IPS-20b (cell line): ENCODE data around the gene ATXN3.
"Not testable (repeated sequence)": the region's sequence is repeated elsewhere in the genome, so short reads cannot be mapped to it uniquely, and the experiment has no call there.

Experiments used
- H3K27ac ChIP-seq: one replicate; pipeline ENCODE4 v1.5.1; 2013; ENCODE audit warnings: low read length
- H3K27me3 ChIP-seq: 2 replicates; pipeline ENCODE4 v1.6.1; 2013; ENCODE audit warnings: mild to moderate bottlenecking, low read length, inconsistent platforms; ENCODE audit not compliant: insufficient read depth
- H3K36me3 ChIP-seq: 2 replicates; pipeline ENCODE4 v1.6.1; 2013; ENCODE audit warnings: low read depth, mild to moderate bottlenecking, inconsistent platforms, low read length, moderate library complexity; ENCODE audit not compliant: insufficient read depth
- H3K4me1 ChIP-seq: 2 replicates; pipeline ENCODE4 v1.6.1; 2013; ENCODE audit warnings: mild to moderate bottlenecking, control low read depth, inconsistent platforms, low read length, moderate library complexity; ENCODE audit not compliant: insufficient read depth
- H3K4me3 ChIP-seq: 2 replicates; pipeline ENCODE4 v1.5.1; 2013; ENCODE audit warnings: mild to moderate bottlenecking, low read length, inconsistent platforms
- H3K9ac ChIP-seq: 2 replicates; pipeline ENCODE4 v1.6.1; 2013; ENCODE audit warnings: low read depth, mild to moderate bottlenecking, inconsistent platforms, low read length, moderate library complexity
- H3K9me3 ChIP-seq: 2 replicates; pipeline ENCODE4 v1.6.1; 2013; ENCODE audit warnings: mild to moderate bottlenecking, low read depth, low read length, inconsistent platforms; ENCODE audit not compliant: insufficient read depth

Gene ATXN3

GRCh38 chr14:92058006-92058917 lies 48.1 kb downstream of the ATXN3 start:
- H3K9ac ChIP-seq = no peak overlapping the region
- H3K4me3 ChIP-seq = no peak overlapping the region
- no peak overlapping the region for H3K27ac ChIP-seq
- peaks cover 7% of the 10 kb centered on the region for H3K36me3 ChIP-seq
- H3K27me3 ChIP-seq = no peaks in the 10 kb centered on the region
- no peaks in the 10 kb centered on the region for H3K9me3 ChIP-seq
- H3K4me1 ChIP-seq = peaks cover 8% of the 10 kb centered on the region

GRCh38 chr14:92049781-92050180 lies 56.6 kb downstream of the ATXN3 start:
- no peaks in the 10 kb centered on the region for H3K36me3 ChIP-seq
- H3K4me3 ChIP-seq = no peak overlapping the region
- no peaks in the 10 kb centered on the region for H3K27me3 ChIP-seq
- no peaks in the 10 kb centered on the region for H3K9me3 ChIP-seq
- H3K27ac ChIP-seq = no peak overlapping the region
- H3K4me1 ChIP-seq = no peaks in the 10 kb centered on the region
- no peak overlapping the region for H3K9ac ChIP-seq

GRCh38 chr14:92049221-92049620 lies 57.2 kb downstream of the ATXN3 start:
- H3K4me3 ChIP-seq, H3K27ac ChIP-seq, H3K9me3 ChIP-seq, H3K36me3 ChIP-seq, H3K9ac ChIP-seq, H3K27me3 ChIP-seq, H3K4me1 ChIP-seq: not testable (repeated sequence)

GRCh38 chr14:92045904-92046303 lies 60.5 kb downstream of the ATXN3 start:
- H3K9me3 ChIP-seq, H3K36me3 ChIP-seq, H3K9ac ChIP-seq, H3K27ac ChIP-seq, H3K27me3 ChIP-seq, H3K4me1 ChIP-seq, H3K4me3 ChIP-seq: not testable (repeated sequence)

GRCh38 chr14:92041766-92042165 lies 64.6 kb downstream of the ATXN3 start:
- H3K27ac ChIP-seq, H3K4me3 ChIP-seq, H3K9me3 ChIP-seq, H3K27me3 ChIP-seq, H3K9ac ChIP-seq, H3K36me3 ChIP-seq, H3K4me1 ChIP-seq: not testable (repeated sequence)

- Histone ChIP-seq H3K4me3 (peak overlapping the region; percentile 98; the same call in 1 of the 2 replicates), H3K27ac (no peak overlapping the region), H3K4me1 (peaks cover 1% of the 10 kb centered on the region; the same call in 1 of the 2 replicates), H3K9ac (no peak overlapping the region), H3K36me3 (no peaks in the 10 kb centered on the region), H3K27me3 (no peaks in the 10 kb centered on the region), H3K9me3 (no peaks in the 10 kb centered on the region)
Measured at GRCh38 chr14:92041203-92041602, 65.2 kb downstream of the ATXN3 start.

GRCh38 chr14:92040431-92041051 lies 65.8 kb downstream of the ATXN3 start:
- H3K36me3 ChIP-seq = no peaks in the 10 kb centered on the region
- no peaks in the 10 kb centered on the region for H3K27me3 ChIP-seq
- no peaks in the 10 kb centered on the region for H3K9me3 ChIP-seq
- peak overlapping the region; percentile 98 for H3K9ac ChIP-seq
- peaks cover 3% of the 10 kb centered on the region; the same call in 1 of the 2 replicates for H3K4me1 ChIP-seq
- peak overlapping the region; percentile 98 for H3K4me3 ChIP-seq
- H3K27ac ChIP-seq = peak overlapping the region; percentile 80

GRCh38 chr14:92039719-92040430 lies 66.5 kb downstream of the ATXN3 start, which contains the start of gene TRIP11:
Gene TRIP11, minus strand, starts transcription at chr14:92040059. Its CDS starts 374 bp downstream, at chr14:92039685.
- no peaks in the 10 kb centered on the region for H3K9me3 ChIP-seq
- H3K9ac ChIP-seq = peak within 1 kb of the TSS; percentile 98
- peak within 1 kb of the TSS; percentile 98 for H3K4me3 ChIP-seq
- H3K36me3 ChIP-seq = no peaks in the 10 kb centered on the region
- peaks cover 3% of the 10 kb centered on the region; the same call in 1 of the 2 replicates for H3K4me1 ChIP-seq
- H3K27me3 ChIP-seq = no peaks in the 10 kb centered on the region
- peak within 1 kb of the TSS; percentile 89 for H3K27ac ChIP-seq

- no peaks in the 10 kb centered on the region for H3K27me3 ChIP-seq
- peak overlapping the region; percentile 98 for H3K9ac ChIP-seq
- peaks cover 3% of the 10 kb centered on the region; the same call in 1 of the 2 replicates for H3K4me1 ChIP-seq
- H3K27ac ChIP-seq = peak overlapping the region; percentile 89
- H3K4me3 ChIP-seq = peak overlapping the region; percentile 98
- H3K9me3 ChIP-seq = no peaks in the 10 kb centered on the region
- no peaks in the 10 kb centered on the region for H3K36me3 ChIP-seq
Measured at GRCh38 chr14:92039063-92039718, 67.2 kb downstream of the ATXN3 start.

- peak overlapping the region; percentile 98 for H3K4me3 ChIP-seq
- no peaks in the 10 kb centered on the region for H3K27me3 ChIP-seq
- H3K27ac ChIP-seq = no peak overlapping the region
- no peaks in the 10 kb centered on the region; the same call in 1 of the 2 replicates for H3K36me3 ChIP-seq
- no peaks in the 10 kb centered on the region for H3K9me3 ChIP-seq
- peaks cover 3% of the 10 kb centered on the region; the same call in 1 of the 2 replicates for H3K4me1 ChIP-seq
- no peak overlapping the region for H3K9ac ChIP-seq
Measured at GRCh38 chr14:92037989-92038388, 68.4 kb downstream of the ATXN3 start.

- no peaks in the 10 kb centered on the region; the same call in 1 of the 2 replicates for H3K36me3 ChIP-seq
- no peak overlapping the region for H3K4me3 ChIP-seq
- no peak overlapping the region for H3K9ac ChIP-seq
- no peaks in the 10 kb centered on the region for H3K9me3 ChIP-seq
- no peak overlapping the region for H3K27ac ChIP-seq
- H3K4me1 ChIP-seq = peaks cover 3% of the 10 kb centered on the region; the same call in 1 of the 2 replicates
- no peaks in the 10 kb centered on the region for H3K27me3 ChIP-seq
Measured at GRCh38 chr14:92035890-92036289, 70.5 kb downstream of the ATXN3 start.
